Loucy (cell line): Measurements from ENCODE around the gene AFF2.

ENCODE experiments used
- H2AFZ ChIP-seq: fragments of 200-600 bp; sonication (generic); 2 replicates; pipeline ENCODE4 v1.6.0; 2016; ENCODE audit warnings: antibody characterized with exemption, mild to moderate bottlenecking, low read length, moderate library complexity
- H3F3A ChIP-seq: fragments of 200-600 bp; 2 replicates; pipeline ENCODE4 v1.6.0; 2016; ENCODE audit warnings: antibody characterized with exemption, low read depth, mild to moderate bottlenecking
- H3K27me3 ChIP-seq: fragments of 200-600 bp; sonication (generic); 2 replicates; pipeline ENCODE4 v1.6.1; 2014; ENCODE audit warnings: low read length, mild to moderate bottlenecking; ENCODE audit not compliant: insufficient read depth, poor library complexity, severe bottlenecking
- H3K36me3 ChIP-seq: fragments of 200-600 bp; sonication (generic); 2 replicates; pipeline ENCODE4 v1.6.1; 2016; ENCODE audit warnings: low read length; ENCODE audit not compliant: insufficient read depth
- H3K4me1 ChIP-seq: fragments of 200-600 bp; sonication (generic); 2 replicates; pipeline ENCODE4 v1.5.1; 2014; ENCODE audit warnings: low read length, mild to moderate bottlenecking; ENCODE audit not compliant: insufficient read depth, poor library complexity, severe bottlenecking
- H3K4me2 ChIP-seq: fragments of 200-600 bp; sonication (generic); 2 replicates; pipeline ENCODE4 v1.6.0; 2014; ENCODE audit warnings: antibody characterized with exemption, low read length, low read depth, mild to moderate bottlenecking; ENCODE audit not compliant: poor library complexity, severe bottlenecking
- H3K4me3 ChIP-seq: fragments of 200-600 bp; sonication (generic); 2 replicates; pipeline ENCODE4 v1.5.1; 2014; ENCODE audit warnings: low read length, mild to moderate bottlenecking, mixed read lengths; ENCODE audit not compliant: poor library complexity, severe bottlenecking
- H3K79me2 ChIP-seq: fragments of 200-600 bp; sonication (generic); 2 replicates; pipeline ENCODE4 v1.6.1; 2014; ENCODE audit warnings: low read length; ENCODE audit not compliant: insufficient read depth
- H3K9ac ChIP-seq: fragments of 200-600 bp; sonication (generic); 2 replicates; pipeline ENCODE4 v1.6.0; 2014; ENCODE audit warnings: mild to moderate bottlenecking, low read depth, low read length, moderate library complexity; ENCODE audit not compliant: poor library complexity, severe bottlenecking
- H3K9me2 ChIP-seq: fragments of 200-600 bp; sonication (generic); replicated peaks from 2 replicates; pipeline ENCODE4 v1.6.1; 2016; ENCODE audit warnings: low read depth, low read length, mixed read lengths
- H3K9me3 ChIP-seq: fragments of 200-600 bp; sonication (generic); 2 replicates; pipeline ENCODE4 v1.6.1; 2014; ENCODE audit warnings: mild to moderate bottlenecking, antibody characterized with exemption, low read length, low read depth; ENCODE audit not compliant: insufficient read depth
- H4K20me1 ChIP-seq: fragments of 200-600 bp; sonication (generic); 2 replicates; pipeline ENCODE4 v1.6.0; 2014; ENCODE audit warnings: antibody characterized with exemption, low read length, mild to moderate bottlenecking; ENCODE audit not compliant: insufficient read depth, poor library complexity, severe bottlenecking
- EZH2phosphoT487 ChIP-seq: fragments of 200-600 bp; IDR thresholded peaks from 2 replicates; pipeline ENCODE4 v1.6.1; 2018; ENCODE audit warnings: antibody characterized with exemption, mild to moderate bottlenecking, moderate library complexity, borderline replicate concordance
- TF ChIP-seq, protein P1 (sequence below): fragments of 200-600 bp; sonication (generic); conservative IDR thresholded peaks from 2 replicates; pipeline ENCODE4 v1.5.1; 2014; ENCODE audit warnings: mild to moderate bottlenecking, antibody characterized with exemption, low read length

The AFF2 gene

DNA sequence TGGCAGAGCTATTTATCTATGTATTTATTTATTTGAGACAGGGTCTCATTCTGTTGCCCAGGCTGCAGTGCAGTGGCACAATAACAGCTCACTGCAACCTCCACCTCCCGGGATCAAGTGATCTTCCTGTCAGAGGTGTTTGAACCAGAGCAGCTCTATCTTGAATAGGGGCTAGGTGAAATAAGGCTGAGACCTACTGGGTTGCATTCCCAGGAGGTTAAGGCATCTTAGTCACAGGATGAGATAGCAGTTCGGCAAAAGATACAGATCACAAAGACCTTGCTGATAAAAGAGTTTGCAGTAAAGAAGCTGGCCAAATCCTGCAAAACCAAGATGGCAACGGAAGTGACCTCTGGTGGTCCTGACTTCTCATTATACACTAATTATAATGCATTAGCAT, 501.9 kb downstream of the AFF2 start:
- H3K9me3 ChIP-seq = no peaks in the 10 kb centered on the region
- H2AFZ ChIP-seq = no peak overlapping the region
- no peak overlapping the region for H3K4me2 ChIP-seq

DNA sequence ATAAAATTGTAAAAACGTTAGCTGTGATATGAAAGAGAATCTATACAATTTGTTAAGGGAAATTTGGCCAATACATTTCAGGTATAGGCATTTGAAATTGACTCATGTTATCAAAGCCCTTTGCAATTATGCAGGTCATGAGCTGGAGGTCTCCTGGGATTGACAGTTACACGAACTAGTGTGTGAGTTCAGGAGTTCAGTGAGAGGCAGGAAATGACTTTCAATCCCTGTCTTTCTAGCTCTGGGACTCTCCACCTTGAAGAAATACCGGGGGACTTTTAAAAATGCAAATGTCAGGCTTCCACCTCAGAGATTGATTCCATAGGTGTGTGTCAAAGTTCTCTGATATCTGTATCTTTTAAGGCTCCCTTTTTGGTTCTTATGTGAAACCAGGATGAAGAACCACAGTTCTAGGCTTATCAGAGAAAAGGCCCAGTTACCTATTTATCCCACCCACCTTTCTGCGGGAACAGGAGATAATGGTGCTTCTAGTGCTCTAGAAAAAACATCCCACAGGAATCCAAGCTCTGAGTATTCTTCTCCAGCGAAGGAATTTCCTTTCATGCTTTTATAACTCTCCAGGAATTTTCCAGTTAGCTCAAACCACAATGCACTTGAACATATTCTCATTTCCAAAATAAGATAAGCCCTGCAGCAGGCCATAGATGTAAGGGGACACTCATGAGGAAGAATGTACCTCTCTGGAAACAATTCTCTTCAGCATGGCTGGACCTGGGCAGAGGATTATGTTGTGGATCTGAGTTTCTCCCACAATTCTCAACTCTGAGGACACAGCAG, 503.6 kb downstream of the AFF2 start:
- H3K36me3 ChIP-seq = no peaks in the 10 kb centered on the region
- H3K4me3 ChIP-seq = no peak overlapping the region
- no peak overlapping the region for H2AFZ ChIP-seq
- H3K9me2 ChIP-seq = no peaks in the 10 kb centered on the region
- no peak overlapping the region for H3K4me2 ChIP-seq
- H3K4me1 ChIP-seq = no peaks in the 10 kb centered on the region
- TF ChIP-seq EZH2phosphoT487 = no peak
- TF ChIP-seq, protein P1, sequence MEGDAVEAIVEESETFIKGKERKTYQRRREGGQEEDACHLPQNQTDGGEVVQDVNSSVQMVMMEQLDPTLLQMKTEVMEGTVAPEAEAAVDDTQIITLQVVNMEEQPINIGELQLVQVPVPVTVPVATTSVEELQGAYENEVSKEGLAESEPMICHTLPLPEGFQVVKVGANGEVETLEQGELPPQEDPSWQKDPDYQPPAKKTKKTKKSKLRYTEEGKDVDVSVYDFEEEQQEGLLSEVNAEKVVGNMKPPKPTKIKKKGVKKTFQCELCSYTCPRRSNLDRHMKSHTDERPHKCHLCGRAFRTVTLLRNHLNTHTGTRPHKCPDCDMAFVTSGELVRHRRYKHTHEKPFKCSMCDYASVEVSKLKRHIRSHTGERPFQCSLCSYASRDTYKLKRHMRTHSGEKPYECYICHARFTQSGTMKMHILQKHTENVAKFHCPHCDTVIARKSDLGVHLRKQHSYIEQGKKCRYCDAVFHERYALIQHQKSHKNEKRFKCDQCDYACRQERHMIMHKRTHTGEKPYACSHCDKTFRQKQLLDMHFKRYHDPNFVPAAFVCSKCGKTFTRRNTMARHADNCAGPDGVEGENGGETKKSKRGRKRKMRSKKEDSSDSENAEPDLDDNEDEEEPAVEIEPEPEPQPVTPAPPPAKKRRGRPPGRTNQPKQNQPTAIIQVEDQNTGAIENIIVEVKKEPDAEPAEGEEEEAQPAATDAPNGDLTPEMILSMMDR = no peak
- no peaks in the 10 kb centered on the region for H3K79me2 ChIP-seq
- H3K9me3 ChIP-seq = no peaks in the 10 kb centered on the region
- no peaks in the 10 kb centered on the region for H3K27me3 ChIP-seq
- H4K20me1 ChIP-seq = no peaks in the 10 kb centered on the region
- H3K9ac ChIP-seq = no peak overlapping the region
- no peaks in the 10 kb centered on the region for H3F3A ChIP-seq

More for the DNA sequence above, 501.9 kb downstream of the AFF2 start:
- H3K4me1 ChIP-seq = no peaks in the 10 kb centered on the region
- no peaks in the 10 kb centered on the region for H3F3A ChIP-seq
- no peak overlapping the region for H3K9ac ChIP-seq
- H3K4me3 ChIP-seq = no peak overlapping the region
- TF ChIP-seq EZH2phosphoT487 = no peak
- TF ChIP-seq, protein P1 = no peak
- H3K9me2 ChIP-seq = no peaks in the 10 kb centered on the region
- no peaks in the 10 kb centered on the region for H4K20me1 ChIP-seq
- H3K79me2 ChIP-seq = no peaks in the 10 kb centered on the region
- H3K27me3 ChIP-seq = no peaks in the 10 kb centered on the region
- H3K36me3 ChIP-seq = no peaks in the 10 kb centered on the region

DNA sequence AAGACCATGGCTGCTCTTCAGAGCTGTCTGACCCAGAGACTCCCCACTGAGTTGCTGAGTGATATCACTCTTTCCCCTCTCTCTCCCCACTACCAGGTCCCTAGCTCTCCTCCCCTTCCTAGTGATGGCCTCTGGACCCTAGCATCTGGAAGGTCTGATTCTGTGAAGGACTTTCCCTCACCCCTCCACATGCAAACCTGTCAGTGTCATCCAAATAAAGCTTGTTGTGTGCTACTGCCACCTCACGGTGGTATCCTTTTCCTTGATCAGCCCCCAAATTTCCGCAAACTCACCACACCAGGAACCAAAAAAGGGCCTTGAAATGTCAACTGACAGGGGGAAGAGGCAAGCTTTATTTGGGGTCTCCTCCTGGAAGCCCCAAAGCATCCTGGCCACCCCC, 504.5 kb downstream of the AFF2 start:
- no peaks in the 10 kb centered on the region for H3K27me3 ChIP-seq
- H3K9me3 ChIP-seq = no peaks in the 10 kb centered on the region
- no peaks in the 10 kb centered on the region for H3F3A ChIP-seq
- H3K4me2 ChIP-seq = no peak overlapping the region
- no peaks in the 10 kb centered on the region for H3K9me2 ChIP-seq
- no peak overlapping the region for H3K4me3 ChIP-seq
- no peaks in the 10 kb centered on the region for H3K4me1 ChIP-seq
- no peaks in the 10 kb centered on the region for H3K79me2 ChIP-seq
- TF ChIP-seq, protein P1 = 0 out of 2 replicates have a peak, but pooled peaks have one; percentile 14
- no peak for TF ChIP-seq EZH2phosphoT487
- H3K9ac ChIP-seq = no peak overlapping the region
- H2AFZ ChIP-seq = no peak overlapping the region
- H4K20me1 ChIP-seq = no peaks in the 10 kb centered on the region
- H3K36me3 ChIP-seq = no peaks in the 10 kb centered on the region
